Activated naive CD4-positive, alpha-beta T cell treated with anti-CD3 and anti-CD28 coated beads for 36 hours (primary cell): ENCODE data around the gene MC1R. TPM values are rescaled to one million over a fixed set of nuclear protein-coding genes. Genes with fewer than 3 reads are reported as not detected.

Experiments
- CTCF ChIA-PET: fragments of 350-600 bp; sonication (Branson Sonifier 250); formaldehyde crosslinking; loops from one replicate; lab custom pipeline; 2021; ENCODE audit warnings: antibody characterized with exemption; lab: Charles Lee
- DNase-seq: peaks from one replicate; pipeline ENCODE4 v3.0.0-alpha.2; 2020
- H3K27ac Mint-ChIP-seq: one replicate; pipeline ENCODE4 v1.8.0; 2021; ENCODE audit warnings: mild to moderate bottlenecking, mixed read lengths
- H3K27me3 Mint-ChIP-seq: one replicate; pipeline ENCODE4 v1.8.0; 2021; ENCODE audit warnings: low read depth, mixed read lengths
- H3K36me3 Mint-ChIP-seq: one replicate; pipeline ENCODE4 v1.8.0; 2021; ENCODE audit warnings: low read depth, mixed read lengths
- H3K4me1 Mint-ChIP-seq: one replicate; pipeline ENCODE4 v1.8.0; 2021; ENCODE audit warnings: low read depth, mixed read lengths
- H3K4me3 Mint-ChIP-seq: one replicate; pipeline ENCODE4 v1.8.0; 2021; ENCODE audit warnings: mild to moderate bottlenecking, moderate library complexity, mixed read lengths
- H3K9me3 Mint-ChIP-seq: one replicate; pipeline ENCODE4 v1.8.0; 2021; ENCODE audit warnings: mixed read lengths
- intact Hi-C: fragments of 100-400 bp; cut with micrococcal nuclease; formaldehyde crosslinking; loops from one replicate; pipeline ENCODE4 v1.15.1; 2023
- total RNA-seq, 2 experiments: library from RNA; stranded (reverse); gene quantifications; one replicate each; pipeline ENCODE4 v1.2.3, GENCODE V29; 2021

The MC1R gene
- total RNA-seq, 2 experiments from 2014 or later: 0.45 to 0.49 TPM

DNA sequence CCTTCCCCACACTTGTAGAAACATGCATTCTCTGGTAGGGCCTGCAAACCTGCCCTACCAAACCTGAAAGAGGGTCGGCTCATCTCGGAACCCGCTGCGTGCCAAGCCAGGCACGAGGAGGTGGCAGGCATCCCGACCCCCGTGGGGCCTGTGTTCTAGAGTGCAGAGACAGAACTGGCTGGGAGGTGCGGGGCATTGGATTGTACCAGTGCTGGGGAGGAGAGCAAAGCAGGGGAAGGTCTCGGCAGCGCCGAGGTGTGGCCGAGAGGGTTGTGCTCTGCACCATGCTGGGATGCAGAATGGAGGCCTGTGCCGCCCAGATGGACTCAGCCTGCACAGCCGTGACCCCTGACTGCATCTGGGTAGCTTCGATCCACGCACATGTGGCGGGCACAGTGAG is 17.8 kb upstream of the MC1R start:
- intact Hi-C loops: no loop called here
- H3K27ac Mint-ChIP-seq: no peak overlapping the region

DNA sequence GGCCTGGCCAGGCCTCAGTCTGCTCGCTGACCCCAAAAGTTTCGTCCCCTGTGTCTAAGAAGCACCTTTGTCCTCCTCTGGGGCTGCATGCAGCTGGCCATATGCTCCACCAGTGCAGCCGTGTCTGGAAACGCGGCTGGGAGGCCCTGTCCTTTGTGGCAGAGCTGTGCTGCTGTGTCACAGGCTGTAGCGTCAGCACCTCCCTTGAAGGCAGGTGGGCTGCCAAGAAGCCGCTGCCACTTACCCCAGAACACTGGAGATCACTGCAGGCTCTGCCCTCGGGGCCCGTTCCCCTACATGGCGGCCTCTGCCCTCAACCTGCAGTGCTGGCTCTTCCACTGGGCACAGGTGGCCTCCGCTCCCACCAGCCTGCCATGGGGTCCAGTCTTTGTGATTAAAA is 15.7 kb upstream of the MC1R start:
- no peaks in the 10 kb centered on the region for H3K9me3 Mint-ChIP-seq
- CTCF ChIA-PET: no interaction called here
- DNase-seq: no peak
- intact Hi-C loops: no loop called here
- no peak overlapping the region for H3K4me3 Mint-ChIP-seq
- peaks cover 13% of the 10 kb centered on the region for H3K36me3 Mint-ChIP-seq
- peaks cover 3% of the 10 kb centered on the region for H3K4me1 Mint-ChIP-seq
- H3K27ac Mint-ChIP-seq: no peak overlapping the region
- H3K27me3 Mint-ChIP-seq: no peaks in the 10 kb centered on the region

More for the DNA sequence above, 17.8 kb upstream of the MC1R start:
- Mint-ChIP-seq H3K4me1 (peaks cover 3% of the 10 kb centered on the region), H3K27me3 (no peaks in the 10 kb centered on the region), H3K36me3 (peaks cover 12% of the 10 kb centered on the region), H3K4me3 (no peak overlapping the region), H3K9me3 (no peaks in the 10 kb centered on the region)
- no peak for DNase-seq
- CTCF ChIA-PET: no interaction called here

DNA sequence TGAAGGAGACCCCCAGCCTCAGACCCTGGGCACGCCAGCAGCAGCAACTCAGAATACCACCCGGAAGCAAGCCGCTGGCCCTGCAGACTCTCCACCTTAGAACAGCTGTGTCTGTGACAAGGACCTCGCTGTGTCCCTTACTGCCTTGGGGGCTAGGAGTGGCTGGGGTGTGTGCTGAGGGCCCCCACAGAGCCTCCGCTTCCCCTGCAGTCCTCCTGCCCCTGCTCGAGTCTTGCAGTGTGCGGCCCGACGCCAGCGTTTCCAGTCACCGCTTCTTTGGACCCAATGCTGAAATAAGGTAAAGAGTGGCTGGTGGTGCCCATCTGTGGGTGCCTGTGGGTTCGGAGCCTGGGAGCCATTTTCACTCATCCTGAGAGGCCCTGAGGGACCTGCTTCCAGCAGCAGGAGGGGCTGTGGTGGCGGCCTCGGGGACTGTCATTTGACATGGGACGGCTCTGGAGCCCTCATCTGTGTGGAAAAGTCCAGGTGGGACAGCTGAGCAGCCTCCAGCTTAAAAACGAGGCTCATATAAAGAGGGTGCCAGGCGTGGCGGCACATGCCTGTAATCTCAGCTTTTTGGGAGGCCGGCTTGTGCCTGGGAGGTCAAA is 14.7 kb upstream of the MC1R start:
- intact Hi-C loops: no loop called here
- peaks cover 3% of the 10 kb centered on the region for H3K4me1 Mint-ChIP-seq
- H3K4me3 Mint-ChIP-seq: no peak overlapping the region
- no peaks in the 10 kb centered on the region for H3K27me3 Mint-ChIP-seq
- H3K36me3 Mint-ChIP-seq: peaks cover 11% of the 10 kb centered on the region
- no peak overlapping the region for H3K27ac Mint-ChIP-seq
- DNase-seq: no peak
- CTCF ChIA-PET: no interaction called here
- H3K9me3 Mint-ChIP-seq: no peaks in the 10 kb centered on the region

DNA sequence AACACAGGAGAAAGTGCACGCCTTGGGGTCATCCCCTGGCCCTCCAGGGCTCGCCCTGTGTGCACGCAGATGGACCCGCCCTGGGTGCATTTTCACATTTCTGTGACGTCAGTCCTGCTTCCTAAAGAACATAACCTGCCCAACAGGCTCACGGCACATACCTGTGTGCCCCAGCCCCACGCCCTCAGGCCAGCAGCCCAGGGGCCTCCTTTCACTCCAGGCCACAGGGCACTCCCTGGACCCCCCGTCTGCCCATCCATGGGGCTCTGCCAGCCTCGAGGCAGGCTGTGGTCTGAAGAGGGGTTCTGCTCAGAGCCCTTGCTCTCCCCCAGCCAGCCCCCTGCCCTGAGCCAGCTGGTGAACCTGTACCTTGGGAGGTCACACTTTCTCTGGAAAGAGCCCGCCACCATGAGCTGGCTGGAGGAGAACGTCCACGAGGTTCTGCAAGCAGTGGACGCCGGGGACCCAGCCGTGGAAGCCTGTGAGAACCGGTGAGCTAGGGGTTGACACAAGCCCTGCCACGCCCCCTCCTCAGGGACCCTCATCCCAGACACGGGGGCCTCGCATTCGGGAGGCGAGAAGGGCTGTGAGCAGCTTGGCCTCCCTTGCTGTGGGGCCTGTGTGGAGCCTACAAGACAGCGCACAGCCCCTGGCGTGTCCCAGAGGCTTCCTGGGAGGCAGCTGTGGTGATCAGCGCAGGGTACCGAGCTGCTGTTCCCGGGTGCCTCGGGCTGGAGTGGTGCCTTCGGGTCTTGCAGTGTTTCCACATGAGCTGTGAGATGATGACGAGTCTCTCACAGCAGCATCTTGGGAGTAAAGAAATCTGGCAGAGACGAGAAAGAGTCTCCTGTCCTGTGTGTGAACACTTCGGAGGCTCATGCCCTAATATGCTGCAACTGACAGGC is 13.8 kb upstream of the MC1R start:
- H3K9me3 Mint-ChIP-seq: no peaks in the 10 kb centered on the region
- intact Hi-C loops: no loop called here
- H3K36me3 Mint-ChIP-seq: peaks cover 11% of the 10 kb centered on the region
- DNase-seq: no peak
- H3K27ac Mint-ChIP-seq: no peak overlapping the region
- CTCF ChIA-PET: no interaction called here
- no peak overlapping the region for H3K4me3 Mint-ChIP-seq
- H3K4me1 Mint-ChIP-seq: peaks cover under 1% of the 10 kb centered on the region
- no peaks in the 10 kb centered on the region for H3K27me3 Mint-ChIP-seq

DNA sequence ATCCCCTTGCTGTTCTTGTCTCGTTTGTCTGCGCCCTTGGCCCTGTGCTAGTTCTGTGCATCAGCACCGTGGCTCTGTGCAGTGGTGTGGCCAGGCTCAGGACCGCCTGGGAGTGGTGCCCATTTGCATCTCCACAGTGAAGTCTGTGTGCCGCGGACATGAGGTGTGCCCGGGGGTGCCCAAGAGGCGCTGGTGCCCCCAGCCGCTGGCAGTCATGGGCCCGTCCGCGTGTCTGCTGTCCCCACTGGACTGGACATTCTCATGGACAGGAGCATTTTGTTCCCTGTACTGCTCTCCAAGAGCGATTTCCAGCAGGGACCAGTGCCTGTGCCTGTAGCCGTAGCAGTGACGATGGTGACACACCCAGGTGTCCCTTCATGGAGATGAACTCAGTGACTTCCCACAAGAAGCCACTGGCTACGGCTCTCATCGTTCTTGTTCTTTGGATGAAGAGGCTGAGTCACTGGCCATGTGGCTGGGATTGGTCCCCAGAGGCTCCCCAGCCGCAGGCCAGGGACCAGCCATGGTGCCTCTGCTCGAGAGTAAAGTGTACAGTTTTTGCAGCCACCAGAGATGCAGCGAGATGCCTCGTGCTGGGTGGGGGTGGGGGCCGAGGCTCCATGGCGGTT is 13.0 kb upstream of the MC1R start:
- Mint-ChIP-seq H3K36me3 (peaks cover 9% of the 10 kb centered on the region), H3K9me3 (no peaks in the 10 kb centered on the region), H3K27me3 (no peaks in the 10 kb centered on the region), H3K4me3 (no peak overlapping the region), H3K4me1 (no peaks in the 10 kb centered on the region), H3K27ac (no peak overlapping the region)
- no peak for DNase-seq
- intact Hi-C loops: no loop called here
- CTCF ChIA-PET: no interaction called here

DNA sequence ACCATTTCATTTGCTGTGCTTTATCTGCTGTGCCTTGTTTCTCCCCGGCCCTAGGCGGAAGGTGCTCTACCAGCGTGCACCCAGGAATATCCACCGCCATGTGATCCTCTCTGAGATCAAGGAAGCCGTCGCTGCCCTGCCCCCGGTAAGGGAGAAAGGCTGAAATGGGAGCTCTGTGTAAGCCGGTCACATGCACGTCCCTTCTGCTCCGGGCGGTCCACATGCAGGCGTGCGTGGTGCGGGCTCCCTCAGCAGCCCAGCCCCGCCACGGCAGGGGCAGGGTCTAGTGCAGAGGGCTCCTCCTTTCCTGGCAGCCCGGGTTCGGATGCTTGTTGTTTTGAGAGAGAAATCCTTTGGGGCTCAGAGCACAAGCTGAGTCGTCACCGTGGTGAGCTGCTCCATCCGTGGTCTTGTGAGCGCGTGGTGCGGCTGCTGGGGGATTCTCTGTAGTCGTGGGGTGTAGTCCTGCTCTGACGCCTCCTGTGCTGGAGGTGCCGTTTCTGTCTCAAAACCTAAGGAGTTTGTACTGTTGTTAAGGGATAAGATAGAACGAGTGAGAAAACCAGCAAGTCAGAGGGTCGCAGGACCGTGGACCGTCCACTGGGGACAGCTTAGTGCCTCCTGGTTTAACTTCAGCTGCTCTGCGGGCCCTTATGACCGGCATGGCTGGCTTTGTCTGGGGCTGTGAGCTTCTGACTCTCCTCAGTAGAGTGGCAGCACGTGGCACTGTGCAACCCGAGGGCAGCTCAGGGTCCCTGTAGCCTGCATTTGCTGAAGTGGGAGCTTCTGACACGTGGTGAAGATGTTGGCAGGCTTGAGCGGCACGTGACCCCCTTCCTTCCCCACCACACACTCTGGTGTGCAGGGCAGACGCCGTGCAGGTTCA is 12.3 kb upstream of the MC1R start:
- no peak overlapping the region for H3K4me3 Mint-ChIP-seq
- CTCF ChIA-PET: interaction anchor here (2.1 kb wide), 1 partner anchor 46 kb away, joined by 5 read pairs; no protein-coding TSS in a partner anchor
- intact Hi-C loops: no loop called here
- H3K36me3 Mint-ChIP-seq: peaks cover 9% of the 10 kb centered on the region
- no peak overlapping the region for H3K27ac Mint-ChIP-seq
- no peaks in the 10 kb centered on the region for H3K9me3 Mint-ChIP-seq
- no peak for DNase-seq
- no peaks in the 10 kb centered on the region for H3K27me3 Mint-ChIP-seq
- H3K4me1 Mint-ChIP-seq: no peaks in the 10 kb centered on the region

DNA sequence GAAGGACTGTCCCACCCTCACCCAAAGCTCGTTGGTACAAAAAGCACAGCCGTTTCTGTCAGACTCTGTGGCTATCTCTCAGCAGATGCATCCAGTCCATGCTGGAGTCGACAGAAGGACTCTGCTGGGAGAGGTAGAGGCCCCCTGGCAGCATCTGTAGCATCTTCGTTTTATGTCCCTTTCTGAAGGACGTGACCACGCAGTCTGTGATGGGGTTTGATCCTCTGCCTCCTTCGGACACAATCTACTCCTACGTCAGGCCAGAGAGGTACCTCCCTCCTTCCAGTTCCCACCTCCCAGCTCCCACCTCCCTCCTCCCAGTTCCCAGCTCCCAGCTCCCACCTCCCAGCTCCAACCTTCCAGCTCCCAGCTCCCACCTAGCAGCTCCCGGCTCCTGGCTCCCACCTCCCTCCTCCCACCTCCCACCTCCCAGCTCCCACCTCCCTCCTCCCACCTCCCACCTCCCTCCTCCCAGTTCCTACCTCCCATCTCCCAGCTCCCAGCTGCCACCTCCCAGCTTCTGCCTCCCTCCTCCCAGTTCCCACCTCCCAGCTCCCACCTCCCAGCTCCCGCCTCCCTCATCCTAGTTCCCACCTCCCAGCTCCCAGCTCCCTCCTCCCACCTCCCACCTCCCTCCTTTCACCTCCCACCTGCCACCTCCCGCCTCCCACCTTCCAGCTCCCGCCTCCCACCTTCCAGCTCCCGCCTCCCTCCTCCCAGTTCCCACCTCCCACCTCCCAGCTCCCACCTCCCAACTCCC is 11.4 kb upstream of the MC1R start:
- no peaks in the 10 kb centered on the region for H3K27me3 Mint-ChIP-seq
- no peaks in the 10 kb centered on the region for H3K4me1 Mint-ChIP-seq
- DNase-seq: no peak
- CTCF ChIA-PET: interaction anchor here (0.6 to 2.1 kb wide), 4 partner anchors 12 to 223 kb away, joined by 3 to 8 read pairs (median 4); partner anchors contain the start of gene MC1R
- no peak overlapping the region for H3K4me3 Mint-ChIP-seq
- H3K9me3 Mint-ChIP-seq: no peaks in the 10 kb centered on the region
- peaks cover 9% of the 10 kb centered on the region for H3K36me3 Mint-ChIP-seq
- intact Hi-C loops: no loop called here
- no peak overlapping the region for H3K27ac Mint-ChIP-seq

DNA sequence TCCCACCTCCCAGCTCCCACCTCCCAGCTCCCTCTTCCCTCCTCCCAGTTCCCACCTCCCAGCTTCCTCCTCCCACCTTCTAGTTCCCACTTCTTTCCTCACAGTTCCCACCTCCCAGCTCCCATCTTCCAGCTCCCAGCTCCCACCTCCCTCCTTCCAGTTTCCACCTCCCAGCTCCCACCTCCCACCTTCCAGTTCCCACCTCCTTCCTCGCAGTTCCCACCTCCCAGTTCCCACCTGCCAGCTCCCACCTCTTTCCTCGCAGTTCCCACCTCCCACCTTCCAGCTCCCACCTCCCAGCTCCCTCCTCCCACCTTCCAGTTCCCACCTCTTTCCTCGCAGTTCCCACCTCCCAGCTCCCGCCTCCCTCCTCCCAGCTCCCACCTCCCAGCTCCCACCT is 10.4 kb upstream of the MC1R start:
- intact Hi-C loops: no loop called here
- Mint-ChIP-seq H3K27ac (no peak overlapping the region), H3K9me3 (no peaks in the 10 kb centered on the region), H3K4me1 (no peaks in the 10 kb centered on the region), H3K4me3 (no peak overlapping the region), H3K27me3 (no peaks in the 10 kb centered on the region), H3K36me3 (peaks cover 9% of the 10 kb centered on the region)
- CTCF ChIA-PET: interaction anchor here (0.6 to 2.1 kb wide), 5 partner anchors 11 to 173 kb away, joined by 3 to 8 read pairs (median 5); partner anchors contain the start of gene MC1R
- no peak for DNase-seq

DNA sequence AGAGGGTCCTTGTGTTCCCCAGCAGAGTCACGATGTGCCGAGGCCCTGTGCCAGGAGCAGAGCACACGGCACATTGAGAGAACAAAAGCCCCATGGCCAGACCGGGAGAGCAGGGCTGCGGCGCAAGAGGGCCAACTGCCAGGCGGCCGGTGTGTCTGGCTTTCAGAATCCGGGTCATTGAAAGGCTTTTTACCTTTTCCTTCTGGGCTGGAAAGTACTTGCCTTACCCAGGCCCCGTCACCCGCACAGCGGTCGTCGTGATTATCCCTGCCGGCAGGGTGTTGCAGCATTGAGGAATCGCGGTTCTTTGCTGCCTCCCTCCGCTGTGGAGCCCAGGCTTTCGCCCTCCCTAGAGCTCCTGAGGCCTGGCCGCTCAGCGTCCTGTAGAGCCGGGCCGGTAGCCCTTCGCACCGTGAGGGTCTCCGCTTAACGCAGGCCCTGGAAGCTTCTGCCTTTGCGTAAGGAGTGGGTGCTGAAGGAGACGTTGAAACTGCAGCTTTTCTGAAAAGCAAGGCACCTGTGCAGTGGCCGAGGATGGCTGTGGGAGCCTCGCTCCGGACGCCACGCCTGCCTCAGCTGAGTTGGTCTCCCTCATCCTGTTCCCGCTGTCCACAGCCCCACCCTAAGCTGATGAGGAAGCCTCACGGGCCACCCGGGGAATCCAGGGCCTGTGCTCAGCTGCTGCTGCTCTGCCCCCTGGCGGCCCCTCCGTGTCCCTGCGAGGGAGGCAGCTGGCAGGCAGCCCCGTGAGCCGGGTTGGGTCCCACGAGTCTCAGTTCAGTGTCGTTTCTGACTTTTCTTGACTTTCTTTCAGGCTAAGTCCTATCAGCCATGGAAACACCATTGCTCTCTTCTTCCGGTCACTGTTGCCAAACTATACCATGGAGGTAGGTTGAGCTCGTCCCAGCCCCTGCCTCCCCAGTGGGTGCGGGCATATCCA is 8.6 kb upstream of the MC1R start:
- no peaks in the 10 kb centered on the region for H3K27me3 Mint-ChIP-seq
- CTCF ChIA-PET: interaction anchor here (0.7 to 2.0 kb wide), 20 partner anchors 9 to 210 kb away, joined by 3 to 11 read pairs (median 5); partner anchors contain the start of genes MC1R and TCF25
- H3K9me3 Mint-ChIP-seq: no peaks in the 10 kb centered on the region
- H3K4me1 Mint-ChIP-seq: no peaks in the 10 kb centered on the region
- DNase-seq: peak; percentile 75
- H3K36me3 Mint-ChIP-seq: peaks cover 9% of the 10 kb centered on the region
- H3K4me3 Mint-ChIP-seq: no peak overlapping the region
- H3K27ac Mint-ChIP-seq: no peak overlapping the region
- intact Hi-C loops: loop anchor here (2.0 kb wide), 1 partner anchor 209 kb away; the partner anchor contains the start of gene SPATA2L

DNA sequence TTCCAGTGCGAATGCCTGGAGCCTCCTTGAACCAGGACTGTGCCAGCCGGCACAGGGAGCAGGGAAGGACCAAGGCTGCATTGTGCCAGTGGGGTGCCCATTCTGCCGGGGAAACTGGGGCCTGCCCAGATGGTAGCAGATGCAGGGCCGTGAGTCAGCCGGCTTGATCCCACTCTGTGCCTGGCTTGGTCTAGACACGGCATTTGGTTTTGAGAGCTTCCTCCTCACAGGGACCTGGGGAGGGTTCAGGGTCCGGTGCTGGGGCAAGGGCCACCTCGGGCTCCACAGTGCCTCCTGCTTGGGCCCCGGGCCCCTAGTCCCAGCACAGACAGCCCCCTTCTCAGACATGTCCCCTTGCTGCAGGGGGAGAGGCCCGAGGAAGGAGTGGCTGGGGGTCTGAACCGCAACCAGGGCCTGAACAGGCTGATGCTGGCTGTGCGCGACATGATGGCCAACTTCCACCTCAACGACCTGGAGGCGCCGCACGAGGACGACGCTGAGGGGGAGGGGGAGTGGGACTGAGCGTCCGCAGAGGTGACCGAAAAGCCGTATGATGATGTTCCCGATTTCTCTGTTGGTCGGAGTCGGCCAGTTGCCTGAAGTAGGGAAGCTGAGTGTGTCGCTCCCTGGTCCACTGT is 7.8 kb upstream of the MC1R start:
- H3K27me3 Mint-ChIP-seq: no peaks in the 10 kb centered on the region
- no peaks in the 10 kb centered on the region for H3K9me3 Mint-ChIP-seq
- intact Hi-C loops: loop anchor here (2.0 kb wide), 1 partner anchor 210 kb away; the partner anchor contains the start of gene SPATA2L
- H3K4me3 Mint-ChIP-seq: no peak overlapping the region
- H3K4me1 Mint-ChIP-seq: no peaks in the 10 kb centered on the region
- no peak for DNase-seq
- H3K27ac Mint-ChIP-seq: no peak overlapping the region
- CTCF ChIA-PET: interaction anchor here (1.0 to 2.0 kb wide), 17 partner anchors 8 to 211 kb away, joined by 3 to 11 read pairs (median 5); partner anchors contain the start of genes MC1R and TCF25
- peaks cover 8% of the 10 kb centered on the region for H3K36me3 Mint-ChIP-seq
